ENCODE data around the gene STRADA. TPM values are rescaled to one million over a fixed set of nuclear protein-coding genes. Genes with fewer than 3 reads are reported as not detected.

The STRADA gene
- total RNA-seq, 1 experiment from 2014 or later = 36.6 TPM

- no peaks in the 10 kb centered on the region for H3K4me1 Mint-ChIP-seq (ENCODE audit: insufficient read depth, unreplicated experiment)
- DNase-seq (ENCODE audit: unreplicated experiment) = no peak
- intact Hi-C loops (cut with micrococcal nuclease) = no loop called here
- BruUV-seq (replicated peaks) = no TSS peak
- TF ChIP-seq CTCF (IDR thresholded peaks at IDR 0.05; ENCODE audit: unreplicated experiment) = no peak
- ChIA-PET CTCF (interaction anchor here (0.7 to 1.4 kb wide), 2 partner anchors 15 to 65 kb away, joined by 3 read pairs; no protein-coding TSS in a partner anchor), POLR2A (interaction anchor here (0.7 kb wide), 1 partner anchor 847 kb away, joined by 4 read pairs; no protein-coding TSS in a partner anchor)
- H3K4me3 Mint-ChIP-seq (ENCODE audit: unreplicated experiment) = no peak overlapping the region
- peaks cover 30% of the 10 kb centered on the region for H3K36me3 Mint-ChIP-seq (ENCODE audit: insufficient read depth, unreplicated experiment)
- no peaks in the 10 kb centered on the region for H3K9me3 Mint-ChIP-seq (ENCODE audit: unreplicated experiment)
- no peak overlapping the region for H3K27ac Mint-ChIP-seq (ENCODE audit: low read depth, unreplicated experiment)
- no peaks in the 10 kb centered on the region for H3K27me3 Mint-ChIP-seq (ENCODE audit: insufficient read depth, unreplicated experiment)
These were observed 46.4 kb downstream of the STRADA start for GRCh38 chr17:63694950-63695773.

GRCh38 chr17:63694229-63694949, 47.2 kb downstream of the STRADA start:
- Mint-ChIP-seq H3K4me1 (ENCODE audit: insufficient read depth, unreplicated experiment) (no peaks in the 10 kb centered on the region), H3K9me3 (ENCODE audit: unreplicated experiment) (no peaks in the 10 kb centered on the region), H3K27ac (ENCODE audit: low read depth, unreplicated experiment) (no peak overlapping the region), H3K4me3 (ENCODE audit: unreplicated experiment) (no peak overlapping the region), H3K36me3 (ENCODE audit: insufficient read depth, unreplicated experiment) (peaks cover 32% of the 10 kb centered on the region), H3K27me3 (ENCODE audit: insufficient read depth, unreplicated experiment) (no peaks in the 10 kb centered on the region)
- no peak for TF ChIP-seq CTCF (IDR thresholded peaks at IDR 0.05; ENCODE audit: unreplicated experiment)
- BruUV-seq (replicated peaks) = no TSS peak
- CTCF ChIA-PET = interaction anchor here (0.7 to 1.4 kb wide), 2 partner anchors 16 to 65 kb away, joined by 3 read pairs; no protein-coding TSS in a partner anchor
- intact Hi-C loops (cut with micrococcal nuclease) = no loop called here
- DNase-seq (ENCODE audit: unreplicated experiment) = no peak
- POLR2A ChIA-PET = interaction anchor here (0.7 kb wide), 1 partner anchor 847 kb away, joined by 4 read pairs; no protein-coding TSS in a partner anchor

GRCh38 chr17:63693411-63694113, 48.0 kb downstream of the STRADA start:
- DNase-seq (ENCODE audit: unreplicated experiment) = no peak
- no peak overlapping the region for H3K27ac Mint-ChIP-seq (ENCODE audit: low read depth, unreplicated experiment)
- H3K27me3 Mint-ChIP-seq (ENCODE audit: insufficient read depth, unreplicated experiment) = no peaks in the 10 kb centered on the region
- intact Hi-C loops (cut with micrococcal nuclease) = no loop called here
- H3K4me1 Mint-ChIP-seq (ENCODE audit: insufficient read depth, unreplicated experiment) = no peaks in the 10 kb centered on the region
- TF ChIP-seq CTCF (IDR thresholded peaks at IDR 0.05; ENCODE audit: unreplicated experiment) = no peak
- POLR2A ChIA-PET = no interaction called here
- no TSS peak for BruUV-seq (replicated peaks)
- no peak overlapping the region for H3K4me3 Mint-ChIP-seq (ENCODE audit: unreplicated experiment)
- CTCF ChIA-PET = interaction anchor here (0.7 kb wide), 1 partner anchor 8 kb away, joined by 3 read pairs; no protein-coding TSS in a partner anchor
- no peaks in the 10 kb centered on the region for H3K9me3 Mint-ChIP-seq (ENCODE audit: unreplicated experiment)
- H3K36me3 Mint-ChIP-seq (ENCODE audit: insufficient read depth, unreplicated experiment) = peaks cover 32% of the 10 kb centered on the region
